ENCODE measurements around the gene FSIP1. TPM values are rescaled to one million over a fixed set of nuclear protein-coding genes. Genes with fewer than 3 reads are reported as not detected.
A peak's percentile ranks its signal among the peaks of the same experiment; 100 is the strongest.

FSIP1 gene
- total RNA-seq, 1 donor from 2014 or later = 2.5 TPM

DNA sequence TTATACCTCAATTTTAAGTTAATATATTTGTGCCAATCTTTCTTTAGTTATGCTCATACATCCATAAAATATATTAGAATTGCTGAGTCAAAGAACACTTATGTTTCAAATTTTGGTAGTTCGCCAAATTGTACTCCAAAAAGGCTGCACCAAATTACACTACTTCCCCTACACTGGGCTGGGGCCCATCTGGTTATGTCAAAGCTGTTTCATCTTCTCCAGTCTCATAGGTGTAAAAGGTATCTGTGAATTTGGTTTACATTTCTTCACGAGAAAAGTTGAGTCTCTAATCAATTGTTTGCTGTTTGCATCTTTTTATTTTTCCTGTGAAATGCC is 706 bp downstream of the FSIP1 start:
- no peaks in the 10 kb centered on the region for H3K9me3 Mint-ChIP-seq
- peak overlapping the region; percentile 85 for H3K27ac Mint-ChIP-seq
- no peak overlapping the region for H3K9ac ChIP-seq
- no peak for DNase-seq (ENCODE audit: low spot score)
- no peaks in the 10 kb centered on the region for H3K36me3 Mint-ChIP-seq
- peaks cover 55% of the 10 kb centered on the region for H3K4me1 Mint-ChIP-seq
- TF ChIP-seq EZH2 (IDR thresholded peaks at IDR 0.05) = no peak
- TF ChIP-seq, protein P1, sequence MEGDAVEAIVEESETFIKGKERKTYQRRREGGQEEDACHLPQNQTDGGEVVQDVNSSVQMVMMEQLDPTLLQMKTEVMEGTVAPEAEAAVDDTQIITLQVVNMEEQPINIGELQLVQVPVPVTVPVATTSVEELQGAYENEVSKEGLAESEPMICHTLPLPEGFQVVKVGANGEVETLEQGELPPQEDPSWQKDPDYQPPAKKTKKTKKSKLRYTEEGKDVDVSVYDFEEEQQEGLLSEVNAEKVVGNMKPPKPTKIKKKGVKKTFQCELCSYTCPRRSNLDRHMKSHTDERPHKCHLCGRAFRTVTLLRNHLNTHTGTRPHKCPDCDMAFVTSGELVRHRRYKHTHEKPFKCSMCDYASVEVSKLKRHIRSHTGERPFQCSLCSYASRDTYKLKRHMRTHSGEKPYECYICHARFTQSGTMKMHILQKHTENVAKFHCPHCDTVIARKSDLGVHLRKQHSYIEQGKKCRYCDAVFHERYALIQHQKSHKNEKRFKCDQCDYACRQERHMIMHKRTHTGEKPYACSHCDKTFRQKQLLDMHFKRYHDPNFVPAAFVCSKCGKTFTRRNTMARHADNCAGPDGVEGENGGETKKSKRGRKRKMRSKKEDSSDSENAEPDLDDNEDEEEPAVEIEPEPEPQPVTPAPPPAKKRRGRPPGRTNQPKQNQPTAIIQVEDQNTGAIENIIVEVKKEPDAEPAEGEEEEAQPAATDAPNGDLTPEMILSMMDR (IDR thresholded peaks at IDR 0.05) = no peak
- no peak for TF ChIP-seq EZH2phosphoT487 (IDR thresholded peaks at IDR 0.05)
- H3K9me3 ChIP-seq (ENCODE audit: low read depth) = no peaks in the 10 kb centered on the region
- peak overlapping the region; percentile 83 for H3K4me3 ChIP-seq
- no peaks in the 10 kb centered on the region for H4K20me1 ChIP-seq (ENCODE audit: low read depth)
- H3F3A ChIP-seq (ENCODE audit: low read depth) = peaks cover 25% of the 10 kb centered on the region
- peak overlapping the region; percentile 86 for H3K4me3 Mint-ChIP-seq
- peaks cover 22% of the 10 kb centered on the region for H3K4me1 ChIP-seq
- H2AFZ ChIP-seq (replicated peaks) = peak overlapping the region; percentile 96
- H3K27me3 Mint-ChIP-seq (ENCODE audit: insufficient read depth, low read depth) = no peaks in the 10 kb centered on the region
- H3K79me2 ChIP-seq (ENCODE audit: low read depth) = peaks cover 14% of the 10 kb centered on the region
- peak overlapping the region; percentile 90 for H3K4me2 ChIP-seq
- no peaks in the 10 kb centered on the region for H3K27me3 ChIP-seq
- no peak overlapping the region for H3K27ac ChIP-seq
- H3K36me3 ChIP-seq = no peaks in the 10 kb centered on the region

DNA sequence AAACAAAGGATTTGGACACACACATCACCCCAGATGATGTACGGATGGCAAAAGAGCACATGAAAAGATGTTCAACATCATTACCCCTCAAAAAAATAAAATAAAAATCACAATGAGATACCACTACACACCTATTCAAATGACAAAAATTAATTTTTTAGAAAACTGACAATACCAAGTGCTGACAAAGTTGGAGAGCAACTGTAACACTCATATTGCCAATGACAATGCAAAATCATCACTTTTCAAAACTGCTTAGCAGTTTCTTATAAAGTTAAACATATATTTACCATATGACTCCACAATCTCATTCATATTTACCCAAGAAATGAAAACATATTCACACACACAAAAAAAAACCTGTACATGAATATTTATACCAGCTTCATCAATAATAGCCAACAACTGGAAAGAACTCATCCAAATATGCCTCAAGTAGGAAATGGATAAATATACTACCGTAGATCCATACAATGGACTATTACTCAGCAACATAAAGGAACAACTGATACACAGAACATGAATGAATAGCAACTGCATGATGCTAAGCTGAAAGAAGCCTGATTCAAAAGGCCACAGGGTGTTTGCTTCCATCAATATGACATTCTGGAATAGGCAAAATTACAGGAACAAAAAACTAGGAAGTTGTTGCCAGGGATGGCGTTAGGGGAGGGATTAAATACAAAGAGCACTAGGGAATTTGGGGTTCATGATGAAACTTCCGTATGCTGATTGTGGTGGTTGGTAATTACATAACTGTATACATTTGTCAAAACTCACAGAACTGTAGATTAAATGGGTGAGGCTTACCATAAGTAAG is 1.3 kb downstream of the FSIP1 start:
- peak overlapping the region; percentile 86 for H3K4me3 Mint-ChIP-seq
- Histone ChIP-seq H3K27ac (no peak overlapping the region), H3K4me1 (peaks cover 18% of the 10 kb centered on the region), H2AFZ (replicated peaks) (peak overlapping the region; percentile 96), H4K20me1 (ENCODE audit: low read depth) (no peaks in the 10 kb centered on the region), H3K4me2 (no peak overlapping the region), H3K27me3 (no peaks in the 10 kb centered on the region), H3K9ac (no peak overlapping the region), H3F3A (ENCODE audit: low read depth) (peaks cover 25% of the 10 kb centered on the region), H3K36me3 (no peaks in the 10 kb centered on the region), H3K79me2 (ENCODE audit: low read depth) (peaks cover 14% of the 10 kb centered on the region), H3K4me3 (peak overlapping the region; percentile 83), H3K9me3 (ENCODE audit: low read depth) (no peaks in the 10 kb centered on the region)
- TF ChIP-seq, protein P1 (IDR thresholded peaks at IDR 0.05) = no peak
- TF ChIP-seq EZH2 (IDR thresholded peaks at IDR 0.05) (no peak), EZH2phosphoT487 (IDR thresholded peaks at IDR 0.05) (no peak)
- no peak overlapping the region for H3K27ac Mint-ChIP-seq
- peaks cover 53% of the 10 kb centered on the region for H3K4me1 Mint-ChIP-seq
- H3K9me3 Mint-ChIP-seq = no peaks in the 10 kb centered on the region
- no peaks in the 10 kb centered on the region for H3K27me3 Mint-ChIP-seq (ENCODE audit: insufficient read depth, low read depth)
- no peak for DNase-seq (ENCODE audit: low spot score)
- H3K36me3 Mint-ChIP-seq = no peaks in the 10 kb centered on the region

DNA sequence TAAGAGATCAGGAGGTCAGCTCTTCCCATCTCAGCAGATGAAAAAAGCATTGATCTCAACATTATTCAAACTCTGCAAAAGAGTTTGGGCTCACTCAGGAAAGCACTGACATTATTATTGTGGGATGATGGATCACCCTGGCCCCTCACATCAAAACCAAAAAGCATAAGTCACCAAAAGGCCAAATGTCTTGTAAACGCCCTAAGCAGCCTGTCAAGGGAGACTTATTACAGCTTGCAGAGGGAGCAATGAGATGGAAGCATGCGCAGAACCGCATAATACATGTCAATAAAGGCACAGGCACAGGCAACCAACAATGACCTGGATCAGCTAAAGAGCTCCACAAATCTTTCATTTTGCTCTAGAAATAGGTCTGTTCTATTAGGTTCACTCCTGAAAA is 4.6 kb downstream of the FSIP1 start:
- H3K27me3 ChIP-seq = no peaks in the 10 kb centered on the region
- no peaks in the 10 kb centered on the region for H3K9me3 Mint-ChIP-seq

More for the DNA sequence above, 4.6 kb downstream of the FSIP1 start:
- H3K27ac ChIP-seq = no peak overlapping the region
- no peaks in the 10 kb centered on the region for H3K36me3 ChIP-seq
- no peak for TF ChIP-seq EZH2 (IDR thresholded peaks at IDR 0.05)
- TF ChIP-seq EZH2phosphoT487 (IDR thresholded peaks at IDR 0.05) = no peak
- TF ChIP-seq, protein P1 (IDR thresholded peaks at IDR 0.05) = no peak
- H3K9ac ChIP-seq = no peak overlapping the region
- H3K27me3 Mint-ChIP-seq (ENCODE audit: insufficient read depth, low read depth) = no peaks in the 10 kb centered on the region
- peaks cover 23% of the 10 kb centered on the region for H3K4me1 Mint-ChIP-seq
- no peak overlapping the region for H3K4me3 Mint-ChIP-seq
- H3K4me2 ChIP-seq = no peak overlapping the region
- no peak for DNase-seq (ENCODE audit: low spot score)
- H3K27ac Mint-ChIP-seq = peak overlapping the region; percentile 92
- peaks cover 11% of the 10 kb centered on the region for H3K4me1 ChIP-seq
- no peaks in the 10 kb centered on the region for H4K20me1 ChIP-seq (ENCODE audit: low read depth)
- peaks cover 16% of the 10 kb centered on the region for H3F3A ChIP-seq (ENCODE audit: low read depth)
- H3K36me3 Mint-ChIP-seq = peaks cover 12% of the 10 kb centered on the region
- peak overlapping the region; percentile 40 for H2AFZ ChIP-seq (replicated peaks)
- no peaks in the 10 kb centered on the region for H3K9me3 ChIP-seq (ENCODE audit: low read depth)
- no peak overlapping the region for H3K4me3 ChIP-seq
- H3K79me2 ChIP-seq (ENCODE audit: low read depth) = peaks cover 2% of the 10 kb centered on the region

All from neural progenitor cell (in vitro differentiated cells).